NB4 (cell line): ENCODE data around the gene ITFG2.

Experiments used
- DNase-seq: peaks from one replicate; pipeline ENCODE4 v3.0.0; 2010; ENCODE audit warnings: low read depth
- H3K4me3 ChIP-seq: one replicate; pipeline ENCODE4 v1.5.1; 2011; ENCODE audit warnings: mild to moderate bottlenecking, low read depth, low read length, moderate library complexity
- CTCF ChIP-seq: IDR thresholded peaks from one replicate; pipeline ENCODE4 v1.5.1; 2012; ENCODE audit warnings: low read depth, low read length
- MAX ChIP-seq: IDR thresholded peaks from 2 replicates; pipeline ENCODE4 v1.6.1; 2011; ENCODE audit warnings: low read depth, low read length
- MYC ChIP-seq: IDR thresholded peaks from 2 replicates; pipeline ENCODE4 v1.6.1; 2011; ENCODE audit warnings: low read depth, low read length
- POLR2A ChIP-seq: IDR thresholded peaks from 2 replicates; pipeline ENCODE4 v1.6.1; 2011; ENCODE audit warnings: mild to moderate bottlenecking; ENCODE audit not compliant: insufficient read length; ENCODE audit errors: extremely low read depth

Gene ITFG2

GRCh38 chr12:2836574-2836973 lies 24.1 kb downstream of the ITFG2 start:
- TF ChIP-seq MAX (no peak), MYC (no peak), POLR2A (no peak), CTCF (no peak)
- no peak for DNase-seq
- H3K4me3 ChIP-seq = no peak overlapping the region

GRCh38 chr12:2841056-2841650 lies 28.7 kb downstream of the ITFG2 start:
- no peak for TF ChIP-seq MYC
- TF ChIP-seq POLR2A = no peak
- no peak for TF ChIP-seq CTCF
- no peak for TF ChIP-seq MAX
- DNase-seq = no peak
- H3K4me3 ChIP-seq = no peak overlapping the region

GRCh38 chr12:2842948-2843347 lies 30.5 kb downstream of the ITFG2 start:
- H3K4me3 ChIP-seq = no peak overlapping the region
- DNase-seq = no peak
- TF ChIP-seq POLR2A (no peak), CTCF (no peak), MYC (no peak), MAX (no peak)

- TF ChIP-seq MYC (no peak), MAX (no peak), POLR2A (no peak), CTCF (no peak)
- no peak overlapping the region for H3K4me3 ChIP-seq
- no peak for DNase-seq
Measured at GRCh38 chr12:2844786-2845185, 32.3 kb downstream of the ITFG2 start.

- no peak for DNase-seq
- no peak for TF ChIP-seq CTCF
- no peak for TF ChIP-seq MYC
- H3K4me3 ChIP-seq = no peak overlapping the region
Measured at GRCh38 chr12:2845280-2845679, 32.8 kb downstream of the ITFG2 start.

GRCh38 chr12:2851931-2852330 lies 39.5 kb downstream of the ITFG2 start:
- DNase-seq = no peak
- TF ChIP-seq POLR2A (no peak), CTCF (no peak), MAX (no peak), MYC (no peak)
- no peak overlapping the region for H3K4me3 ChIP-seq
